NCI-H2196 treated with DMSO at 0.1 percent for 48 hours (cell line): ENCODE measurements around the gene RBM43.
"Not testable (repeated sequence)": the region's sequence is repeated elsewhere in the genome, so short reads cannot be mapped to it uniquely, and the experiment has no call there.

Experiments used
- DNase-seq: peaks from one replicate; lab custom pipeline; 2025; ENCODE audit not compliant: unreplicated experiment; lab: John Stamatoyannopoulos, UW

The RBM43 gene

GRCh38 chr2:151261231-151261976, at the start of gene RBM43:
RBM43 (minus strand) TSS chr2:151261863; CDS start chr2:151261727, 136 bp downstream.
- peak; percentile 58 for DNase-seq

GRCh38 chr2:151310313-151310712, 48.6 kb upstream of the RBM43 start:
- not testable (repeated sequence) for DNase-seq

GRCh38 chr2:151306621-151307020, 45.0 kb upstream of the RBM43 start:
- no peak for DNase-seq

GRCh38 chr2:151305129-151305691, 43.5 kb upstream of the RBM43 start:
- DNase-seq = no peak

GRCh38 chr2:151302879-151303278, 41.2 kb upstream of the RBM43 start:
- no peak for DNase-seq

- DNase-seq = no peak
Observed at GRCh38 chr2:151302404-151302803, 40.7 kb upstream of the RBM43 start.

- DNase-seq = no peak
Observed at GRCh38 chr2:151299920-151300539, 38.4 kb upstream of the RBM43 start.

GRCh38 chr2:151297882-151298281, 36.2 kb upstream of the RBM43 start:
- DNase-seq = no peak

GRCh38 chr2:151295926-151296325, 34.3 kb upstream of the RBM43 start:
- not testable (repeated sequence) for DNase-seq

- no peak for DNase-seq
Observed at GRCh38 chr2:151292546-151292945, 30.9 kb upstream of the RBM43 start.

GRCh38 chr2:151292141-151292540, 30.5 kb upstream of the RBM43 start:
- DNase-seq = no peak

- no peak for DNase-seq
Observed at GRCh38 chr2:151291224-151291623, 29.6 kb upstream of the RBM43 start.

GRCh38 chr2:151289972-151290866, 28.6 kb upstream of the RBM43 start:
- no peak for DNase-seq

GRCh38 chr2:151287513-151288250, 26.0 kb upstream of the RBM43 start:
- DNase-seq = no peak

GRCh38 chr2:151282401-151282800, 20.7 kb upstream of the RBM43 start:
- DNase-seq = no peak

GRCh38 chr2:151280271-151280670, 18.6 kb upstream of the RBM43 start:
- DNase-seq = no peak

GRCh38 chr2:151278487-151278886, 16.8 kb upstream of the RBM43 start:
- DNase-seq = no peak

- no peak for DNase-seq
Observed at GRCh38 chr2:151277067-151277466, 15.4 kb upstream of the RBM43 start.

GRCh38 chr2:151275291-151275690, 13.6 kb upstream of the RBM43 start:
- DNase-seq = no peak

GRCh38 chr2:151271824-151272223, 10.2 kb upstream of the RBM43 start:
- no peak for DNase-seq
